NCI-H345 treated with DMSO at 0.1 percent for 48 hours (cell line): ENCODE data around the gene COL4A2.
"Not testable (repeated sequence)": the region's sequence is repeated elsewhere in the genome, so short reads cannot be mapped to it uniquely, and the experiment has no call there.

Source experiments
- DNase-seq: peaks from one replicate; lab custom pipeline; 2025; ENCODE audit not compliant: unreplicated experiment; lab: John Stamatoyannopoulos, UW

The COL4A2 gene

GRCh38 chr13:110377178-110377825 lies 70.2 kb downstream of the COL4A2 start:
- no peak for DNase-seq

GRCh38 chr13:110377826-110378201 lies 70.7 kb downstream of the COL4A2 start:
- no peak for DNase-seq

- no peak for DNase-seq
These were observed 72.3 kb downstream of the COL4A2 start for GRCh38 chr13:110379358-110379757.

GRCh38 chr13:110379905-110380341 lies 72.8 kb downstream of the COL4A2 start:
- no peak for DNase-seq

GRCh38 chr13:110380359-110381028 lies 73.4 kb downstream of the COL4A2 start:
- no peak for DNase-seq

- no peak for DNase-seq
These were observed 73.9 kb downstream of the COL4A2 start for GRCh38 chr13:110381029-110381360.

- no peak for DNase-seq
These were observed 75.1 kb downstream of the COL4A2 start for GRCh38 chr13:110382229-110382628.

GRCh38 chr13:110382830-110383229 lies 75.7 kb downstream of the COL4A2 start:
- no peak for DNase-seq

GRCh38 chr13:110387451-110388107 lies 80.5 kb downstream of the COL4A2 start:
- DNase-seq = no peak

- DNase-seq = no peak
These were observed 81.2 kb downstream of the COL4A2 start for GRCh38 chr13:110388108-110388943.

GRCh38 chr13:110390567-110390966 lies 83.5 kb downstream of the COL4A2 start:
- no peak for DNase-seq

GRCh38 chr13:110391273-110391672 lies 84.2 kb downstream of the COL4A2 start:
- DNase-seq = no peak

- no peak for DNase-seq
These were observed 85.6 kb downstream of the COL4A2 start for GRCh38 chr13:110392510-110393240.

- no peak for DNase-seq
These were observed 86.7 kb downstream of the COL4A2 start for GRCh38 chr13:110393761-110394160.

- DNase-seq = no peak
These were observed 87.3 kb downstream of the COL4A2 start for GRCh38 chr13:110394371-110394841.

- not testable (repeated sequence) for DNase-seq
These were observed 88.5 kb downstream of the COL4A2 start for GRCh38 chr13:110395616-110396015.

- no peak for DNase-seq
These were observed 89.4 kb downstream of the COL4A2 start for GRCh38 chr13:110396476-110396875.

GRCh38 chr13:110396913-110397381 lies 89.9 kb downstream of the COL4A2 start:
- no peak for DNase-seq

- DNase-seq = no peak
These were observed 90.5 kb downstream of the COL4A2 start for GRCh38 chr13:110397436-110398115.
